IPS-15b (cell line): ENCODE data around the gene LEMD2.
A peak's percentile ranks its signal among the peaks of the same experiment; 100 is the strongest.

Experiments
- H3K27me3 ChIP-seq: one replicate; pipeline ENCODE4 v1.6.1; 2013; ENCODE audit warnings: low read length; ENCODE audit not compliant: control insufficient read depth, insufficient read depth
- H3K36me3 ChIP-seq: one replicate; pipeline ENCODE4 v1.6.1; 2013; ENCODE audit warnings: low read length; ENCODE audit not compliant: control insufficient read depth, insufficient read depth
- H3K4me1 ChIP-seq: one replicate; pipeline ENCODE4 v1.6.1; 2013; ENCODE audit warnings: mild to moderate bottlenecking, low read length; ENCODE audit not compliant: control insufficient read depth, insufficient read depth
- H3K4me3 ChIP-seq: one replicate; pipeline ENCODE4 v1.5.1; 2013; ENCODE audit warnings: low read depth, low read length
- H3K9ac ChIP-seq: one replicate; pipeline ENCODE4 v1.6.1; 2013; ENCODE audit warnings: low read depth, mild to moderate bottlenecking, low read length
- H3K9me3 ChIP-seq: one replicate; pipeline ENCODE4 v1.6.1; 2013; ENCODE audit warnings: mild to moderate bottlenecking, low read length; ENCODE audit not compliant: control insufficient read depth, insufficient read depth

LEMD2 gene

GRCh38 chr6:33800248-33800969 lies 11.5 kb upstream of the LEMD2 start:
- H3K27me3 ChIP-seq: no peaks in the 10 kb centered on the region
- peaks cover 10% of the 10 kb centered on the region for H3K4me1 ChIP-seq
- no peaks in the 10 kb centered on the region for H3K36me3 ChIP-seq
- H3K9ac ChIP-seq: no peak overlapping the region
- H3K9me3 ChIP-seq: no peaks in the 10 kb centered on the region
- H3K4me3 ChIP-seq: no peak overlapping the region

GRCh38 chr6:33799454-33800113 lies 10.7 kb upstream of the LEMD2 start:
- no peaks in the 10 kb centered on the region for H3K36me3 ChIP-seq
- H3K9me3 ChIP-seq: no peaks in the 10 kb centered on the region
- H3K4me3 ChIP-seq: no peak overlapping the region
- peaks cover 16% of the 10 kb centered on the region for H3K4me1 ChIP-seq
- no peaks in the 10 kb centered on the region for H3K27me3 ChIP-seq
- no peak overlapping the region for H3K9ac ChIP-seq

GRCh38 chr6:33798343-33798848 lies 9.5 kb upstream of the LEMD2 start:
- Histone ChIP-seq H3K36me3 (no peaks in the 10 kb centered on the region), H3K9me3 (no peaks in the 10 kb centered on the region), H3K4me1 (peaks cover 18% of the 10 kb centered on the region), H3K4me3 (no peak overlapping the region), H3K27me3 (no peaks in the 10 kb centered on the region), H3K9ac (no peak overlapping the region)

- H3K9ac ChIP-seq: peak overlapping the region; percentile 37
- no peak overlapping the region for H3K4me3 ChIP-seq
- no peaks in the 10 kb centered on the region for H3K27me3 ChIP-seq
- H3K9me3 ChIP-seq: no peaks in the 10 kb centered on the region
- peaks cover 21% of the 10 kb centered on the region for H3K4me1 ChIP-seq
- no peaks in the 10 kb centered on the region for H3K36me3 ChIP-seq
These were observed 8.9 kb upstream of the LEMD2 start for GRCh38 chr6:33797626-33798342.

- no peaks in the 10 kb centered on the region for H3K27me3 ChIP-seq
- peak overlapping the region; percentile 60 for H3K9ac ChIP-seq
- no peaks in the 10 kb centered on the region for H3K9me3 ChIP-seq
- H3K36me3 ChIP-seq: no peaks in the 10 kb centered on the region
- H3K4me1 ChIP-seq: peaks cover 28% of the 10 kb centered on the region
- H3K4me3 ChIP-seq: no peak overlapping the region
These were observed 6.1 kb upstream of the LEMD2 start for GRCh38 chr6:33794910-33795623.

- Histone ChIP-seq H3K36me3 (no peaks in the 10 kb centered on the region), H3K4me3 (no peak overlapping the region), H3K9me3 (no peaks in the 10 kb centered on the region), H3K4me1 (peaks cover 37% of the 10 kb centered on the region), H3K27me3 (no peaks in the 10 kb centered on the region), H3K9ac (peak overlapping the region; percentile 47)
These were observed 4.1 kb upstream of the LEMD2 start for GRCh38 chr6:33792981-33793380.

- Histone ChIP-seq H3K36me3 (no peaks in the 10 kb centered on the region), H3K9me3 (no peaks in the 10 kb centered on the region), H3K27me3 (no peaks in the 10 kb centered on the region), H3K9ac (peak overlapping the region; percentile 49), H3K4me3 (no peak overlapping the region), H3K4me1 (peaks cover 42% of the 10 kb centered on the region)
These were observed 2.7 kb upstream of the LEMD2 start for GRCh38 chr6:33791620-33792019.

GRCh38 chr6:33790910-33791309 lies 2.0 kb upstream of the LEMD2 start:
- H3K4me3 ChIP-seq: no peak overlapping the region
- H3K9me3 ChIP-seq: no peaks in the 10 kb centered on the region
- H3K27me3 ChIP-seq: no peaks in the 10 kb centered on the region
- H3K36me3 ChIP-seq: no peaks in the 10 kb centered on the region
- peaks cover 49% of the 10 kb centered on the region for H3K4me1 ChIP-seq
- no peak overlapping the region for H3K9ac ChIP-seq

- no peak overlapping the region for H3K4me3 ChIP-seq
- H3K36me3 ChIP-seq: no peaks in the 10 kb centered on the region
- no peak overlapping the region for H3K9ac ChIP-seq
- H3K4me1 ChIP-seq: peaks cover 54% of the 10 kb centered on the region
- no peaks in the 10 kb centered on the region for H3K27me3 ChIP-seq
- no peaks in the 10 kb centered on the region for H3K9me3 ChIP-seq
These were observed 1.4 kb upstream of the LEMD2 start for GRCh38 chr6:33790379-33790778.

- Histone ChIP-seq H3K9ac (peak overlapping the region; percentile 48), H3K9me3 (no peaks in the 10 kb centered on the region), H3K27me3 (no peaks in the 10 kb centered on the region), H3K36me3 (peaks cover 3% of the 10 kb centered on the region), H3K4me3 (peak overlapping the region; percentile 19), H3K4me1 (peaks cover 56% of the 10 kb centered on the region)
These were observed 593 bp upstream of the LEMD2 start for GRCh38 chr6:33789550-33789895.

GRCh38 chr6:33787954-33788693 lies 806 bp downstream of the LEMD2 start:
- Histone ChIP-seq H3K4me3 (peak overlapping the region; percentile 80), H3K4me1 (peaks cover 55% of the 10 kb centered on the region), H3K9ac (peak overlapping the region; percentile 79), H3K27me3 (no peaks in the 10 kb centered on the region), H3K36me3 (peaks cover 14% of the 10 kb centered on the region), H3K9me3 (no peaks in the 10 kb centered on the region)
